ENCODE measurements around the gene ZCWPW1.
"Not testable (repeated sequence)": the region's sequence is repeated elsewhere in the genome, so short reads cannot be mapped to it uniquely, and the experiment has no call there.

DNA sequence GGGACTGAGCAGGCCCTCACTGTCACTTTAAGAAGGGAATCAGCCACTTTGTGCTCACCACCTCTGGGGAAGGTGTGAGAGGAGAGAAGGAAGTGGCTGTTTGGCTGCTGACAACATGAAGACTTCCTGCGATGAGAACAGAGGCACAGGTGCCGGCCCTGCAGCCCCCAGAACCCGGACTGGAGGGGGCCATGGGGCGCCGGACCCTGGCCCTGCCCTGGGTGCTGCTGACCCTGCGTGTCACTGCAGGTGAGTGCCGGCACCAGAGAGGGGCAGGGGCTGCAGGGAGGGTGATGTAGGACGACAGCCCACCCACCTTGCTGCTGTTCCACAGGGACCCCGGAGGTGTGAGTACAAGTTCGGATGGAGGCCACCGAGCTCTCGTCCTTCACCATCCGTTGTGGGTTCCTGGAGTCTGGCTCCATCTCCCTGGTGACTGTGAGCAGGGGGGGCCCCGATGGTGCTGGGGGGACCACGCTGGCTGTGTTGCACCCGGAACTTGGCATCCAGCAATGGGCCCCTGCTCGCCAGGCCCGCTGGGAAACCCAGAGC is 76.2 kb downstream of the ZCWPW1 start:
- TF ChIP-seq FOXJ3 (CRISPR knock-in tag; IDR thresholded peaks at IDR 0.05); YY1 (IDR thresholded peaks at IDR 0.05; ENCODE audit: low read depth): not testable (repeated sequence)
- TF ChIP-seq, protein P1, sequence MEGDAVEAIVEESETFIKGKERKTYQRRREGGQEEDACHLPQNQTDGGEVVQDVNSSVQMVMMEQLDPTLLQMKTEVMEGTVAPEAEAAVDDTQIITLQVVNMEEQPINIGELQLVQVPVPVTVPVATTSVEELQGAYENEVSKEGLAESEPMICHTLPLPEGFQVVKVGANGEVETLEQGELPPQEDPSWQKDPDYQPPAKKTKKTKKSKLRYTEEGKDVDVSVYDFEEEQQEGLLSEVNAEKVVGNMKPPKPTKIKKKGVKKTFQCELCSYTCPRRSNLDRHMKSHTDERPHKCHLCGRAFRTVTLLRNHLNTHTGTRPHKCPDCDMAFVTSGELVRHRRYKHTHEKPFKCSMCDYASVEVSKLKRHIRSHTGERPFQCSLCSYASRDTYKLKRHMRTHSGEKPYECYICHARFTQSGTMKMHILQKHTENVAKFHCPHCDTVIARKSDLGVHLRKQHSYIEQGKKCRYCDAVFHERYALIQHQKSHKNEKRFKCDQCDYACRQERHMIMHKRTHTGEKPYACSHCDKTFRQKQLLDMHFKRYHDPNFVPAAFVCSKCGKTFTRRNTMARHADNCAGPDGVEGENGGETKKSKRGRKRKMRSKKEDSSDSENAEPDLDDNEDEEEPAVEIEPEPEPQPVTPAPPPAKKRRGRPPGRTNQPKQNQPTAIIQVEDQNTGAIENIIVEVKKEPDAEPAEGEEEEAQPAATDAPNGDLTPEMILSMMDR (IDR thresholded peaks at IDR 0.05) = not testable (repeated sequence)

All from SK-N-SH (cell line).